GM21528 (cell line): Measurements from ENCODE around the gene LARGE1.

ENCODE experiments used
- ATAC-seq: cut with Tn5 transposase; IDR thresholded peaks from one replicate; pipeline ENCODE4 v1.9.1; 2021; ENCODE audit warnings: mild to moderate bottlenecking, moderate library complexity; ENCODE audit not compliant: unreplicated experiment, low FRiP score

The LARGE1 gene

GRCh38 chr22:33831207-33831606 lies 89.1 kb downstream of the LARGE1 start:
- ATAC-seq = no peak

- no peak for ATAC-seq
These were observed 90.6 kb downstream of the LARGE1 start for GRCh38 chr22:33829546-33830280.

DNA sequence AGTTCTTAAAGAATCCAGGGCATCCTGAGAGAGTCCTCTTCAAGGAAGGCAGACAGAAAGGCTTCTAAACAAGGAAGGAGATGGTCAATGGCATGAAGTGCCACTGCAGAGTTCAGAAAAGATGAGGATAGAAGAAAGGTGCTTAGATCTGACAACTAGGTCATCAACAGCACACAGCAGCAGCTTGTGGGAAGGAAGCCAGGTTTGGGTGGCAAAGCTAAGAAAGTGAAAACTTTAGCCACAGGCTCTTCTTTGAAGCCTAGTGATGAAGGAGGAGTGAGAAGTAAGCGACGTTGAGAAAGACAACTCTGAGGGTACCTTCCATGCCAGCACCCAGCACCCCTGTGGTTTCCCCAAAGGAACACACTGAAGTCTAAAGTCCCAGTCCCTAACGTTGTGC lies 92.0 kb downstream of the LARGE1 start:
- ATAC-seq = no peak

DNA sequence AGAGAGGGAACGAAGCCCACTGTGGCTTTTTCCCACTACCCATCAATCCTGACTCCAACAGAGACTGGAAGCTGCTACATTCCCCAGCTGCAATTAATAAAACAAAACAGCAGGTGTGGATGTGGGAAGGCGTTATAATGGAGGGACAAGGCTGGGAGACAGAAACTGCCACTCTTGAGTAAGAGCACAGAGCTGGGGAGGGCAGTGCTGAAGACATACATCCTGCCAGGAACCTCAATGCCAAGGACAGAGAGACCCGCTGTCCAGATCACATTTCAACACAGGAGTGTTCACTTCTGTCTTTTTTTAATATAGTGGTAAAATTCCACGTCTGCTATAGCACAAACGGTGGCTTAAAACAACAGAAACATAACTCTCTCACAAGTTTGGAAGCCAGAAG lies 94.5 kb downstream of the LARGE1 start:
- ATAC-seq = no peak

GRCh38 chr22:33823552-33823951 lies 96.7 kb downstream of the LARGE1 start:
- ATAC-seq = no peak

- no peak for ATAC-seq
These were observed 99.0 kb downstream of the LARGE1 start for GRCh38 chr22:33821290-33821689.

DNA sequence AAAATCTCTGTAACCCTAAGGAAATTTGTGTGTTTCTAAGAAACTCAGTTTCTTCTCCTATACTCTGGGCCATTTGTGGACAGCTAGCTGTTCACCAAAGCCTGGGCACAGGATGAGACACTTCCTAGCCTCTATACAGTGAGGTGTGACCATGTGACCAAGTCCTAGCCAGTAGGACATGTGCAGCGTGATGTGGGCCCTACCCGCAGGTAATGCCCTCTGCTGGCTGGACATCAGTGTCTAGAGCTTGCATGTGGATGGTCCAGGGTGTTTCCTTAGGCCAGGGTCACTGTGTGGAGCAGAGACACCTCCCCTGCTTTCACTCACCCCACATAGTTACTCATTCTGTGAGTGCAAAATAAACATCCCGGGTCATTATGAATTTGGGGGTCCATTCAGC lies 100.5 kb downstream of the LARGE1 start:
- ATAC-seq = no peak

GRCh38 chr22:33817512-33818127 lies 102.7 kb downstream of the LARGE1 start:
- no peak for ATAC-seq

DNA sequence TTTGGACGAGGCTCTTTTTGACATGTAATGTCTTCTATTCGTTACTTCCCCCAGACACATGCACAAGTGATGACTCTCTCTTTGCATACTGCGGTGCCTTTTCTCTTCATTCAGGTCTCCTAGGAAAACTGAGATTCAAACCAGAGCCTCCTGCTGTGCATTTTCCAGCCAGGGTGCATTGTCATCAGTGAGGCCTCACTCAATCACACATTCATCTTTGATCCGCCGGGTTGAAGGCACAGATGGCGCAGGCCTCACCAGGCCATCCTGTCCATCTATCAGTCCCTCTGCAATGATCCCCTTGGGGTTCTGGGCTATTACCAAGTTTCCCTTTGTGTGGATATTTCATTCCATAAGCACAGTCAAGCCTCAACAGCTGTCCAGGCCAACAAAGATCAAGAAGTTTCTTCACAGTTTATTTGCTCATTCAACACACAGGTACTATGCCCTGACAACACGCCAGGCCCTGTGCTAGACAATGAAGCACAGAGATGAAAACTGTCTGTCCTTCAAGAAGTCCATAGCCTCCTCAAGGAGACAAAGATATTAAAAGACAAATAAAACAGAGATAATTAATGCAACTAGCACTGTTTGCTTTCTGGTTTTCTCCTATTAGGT lies 107.8 kb downstream of the LARGE1 start:
- ATAC-seq = no peak

DNA sequence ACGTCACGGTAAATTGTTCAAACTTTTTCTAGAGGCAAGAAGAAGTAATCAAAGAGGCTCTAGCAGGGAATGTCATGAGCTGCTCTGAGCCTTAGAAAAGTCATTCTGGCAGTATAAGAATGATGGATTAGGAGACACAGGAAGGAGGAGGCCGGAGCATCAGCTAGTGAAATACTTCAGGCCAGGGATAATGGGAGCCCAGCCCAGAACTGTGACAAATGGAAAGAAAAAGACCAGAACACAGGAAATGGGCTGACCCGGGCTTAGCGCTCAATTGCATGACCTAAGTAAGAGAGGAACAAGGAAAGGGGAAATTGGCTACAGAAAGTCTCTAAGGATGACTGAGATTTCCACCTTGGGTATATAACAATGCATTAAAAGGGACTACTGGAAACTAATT lies 108.6 kb downstream of the LARGE1 start:
- ATAC-seq = no peak

- no peak for ATAC-seq
These were observed 109.1 kb downstream of the LARGE1 start for GRCh38 chr22:33811208-33811607.

DNA sequence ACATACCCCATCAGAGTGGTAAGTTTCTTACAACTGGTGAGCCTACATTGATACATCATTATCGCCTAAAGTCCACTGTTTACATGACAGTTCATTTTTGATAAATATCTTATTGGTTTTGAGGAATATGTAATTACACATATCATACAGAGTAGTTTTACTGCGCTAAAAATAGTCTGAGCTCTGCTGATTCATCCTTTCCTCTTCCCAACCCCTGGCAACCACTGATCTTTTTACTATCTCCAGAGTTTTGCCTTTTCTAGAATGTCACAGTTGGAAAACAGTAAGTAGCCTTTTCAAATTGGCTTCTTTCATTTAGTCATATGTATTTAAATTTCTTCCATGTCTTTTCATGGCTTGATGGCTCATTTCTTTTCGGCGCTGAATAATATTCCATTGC lies 112.8 kb downstream of the LARGE1 start:
- ATAC-seq = no peak

- no peak for ATAC-seq
These were observed 114.1 kb downstream of the LARGE1 start for GRCh38 chr22:33806191-33806590.

GRCh38 chr22:33803371-33804282 lies 116.6 kb downstream of the LARGE1 start:
- no peak for ATAC-seq

DNA sequence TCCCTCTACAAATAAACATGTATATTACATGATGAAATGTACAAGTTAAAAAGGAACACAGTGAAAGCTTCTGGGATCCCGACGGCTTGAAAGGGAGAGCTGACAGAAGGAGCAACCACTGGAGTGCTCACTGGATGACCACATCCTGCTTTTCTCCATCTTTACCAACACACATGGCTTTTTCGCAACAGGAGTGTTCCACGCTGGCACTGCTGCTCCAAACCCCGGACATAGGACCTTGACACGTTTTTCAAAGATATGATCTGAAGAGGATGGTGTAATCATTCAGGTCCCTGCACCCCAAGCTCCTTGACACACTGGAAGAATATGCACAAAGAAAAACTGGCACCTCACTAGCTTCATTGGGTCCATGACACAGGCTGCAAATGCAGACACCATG lies 121.9 kb downstream of the LARGE1 start:
- no peak for ATAC-seq

DNA sequence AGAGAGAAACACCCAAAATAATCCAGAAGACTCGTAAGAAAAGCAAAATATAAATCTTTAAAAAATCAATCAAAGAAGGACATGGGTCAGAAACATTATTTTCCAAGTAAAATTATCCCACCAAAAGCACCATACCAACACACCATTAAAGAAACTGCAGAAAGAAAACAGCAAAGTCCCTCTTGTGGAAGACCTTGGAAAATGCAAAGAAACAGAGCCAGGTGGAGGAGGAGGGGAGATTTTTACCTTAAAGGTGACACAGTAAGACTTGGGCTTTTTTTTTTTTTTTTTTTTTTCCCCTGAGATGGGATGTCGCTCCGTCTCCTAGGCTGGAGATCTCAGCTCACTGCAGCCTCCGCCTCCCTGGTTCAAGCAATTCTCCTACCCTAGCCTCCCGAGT lies 123.8 kb downstream of the LARGE1 start:
- ATAC-seq = no peak

GRCh38 chr22:33793475-33793874 lies 126.8 kb downstream of the LARGE1 start:
- ATAC-seq = no peak

DNA sequence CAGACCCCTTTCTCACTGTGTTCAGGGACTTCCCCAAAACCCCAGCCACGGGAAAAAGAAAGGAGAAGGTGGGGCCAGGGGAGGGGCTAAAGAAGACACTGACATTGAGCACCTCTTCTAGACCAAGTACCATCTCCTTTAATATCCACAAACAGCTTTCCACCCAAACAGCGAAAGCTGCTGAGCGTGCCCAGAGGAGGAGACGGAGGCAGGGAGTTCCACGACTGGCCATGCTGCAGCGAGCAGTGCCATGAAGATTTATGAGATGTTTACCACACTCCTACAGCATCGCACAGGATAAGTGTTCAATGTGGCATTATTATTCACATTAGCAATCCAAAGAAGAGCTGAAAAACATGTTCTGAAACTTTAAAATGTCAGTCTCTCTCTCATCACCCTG lies 127.4 kb downstream of the LARGE1 start:
- no peak for ATAC-seq

- ATAC-seq = no peak
These were observed 130.5 kb downstream of the LARGE1 start for GRCh38 chr22:33789690-33790253.

- ATAC-seq = no peak
These were observed 131.3 kb downstream of the LARGE1 start for GRCh38 chr22:33788927-33789326.
